Measurements from ENCODE around the gene CDC14B.

GRCh38 chr9:96462541-96462940, 157.1 kb downstream of the CDC14B start:
- TF ChIP-seq POLR2AphosphoS5 (IDR thresholded peaks at IDR 0.05; ENCODE audit: low read depth), result no peak
- TF ChIP-seq CTCF (IDR thresholded peaks at IDR 0.05; ENCODE audit: insufficient read depth, low read length), result no peak
- no peak for TF ChIP-seq GABPA (IDR thresholded peaks at IDR 0.05; ENCODE audit: low read depth)
- TF ChIP-seq SPI1 (IDR thresholded peaks at IDR 0.05; ENCODE audit: borderline replicate concordance, low read depth), result no peak
- TF ChIP-seq REST (IDR thresholded peaks at IDR 0.05; ENCODE audit: insufficient replicate concordance, low read depth), result no peak

Measured in HL-60 (cell line).